Stimulated activated CD8-positive, alpha-beta memory T cell treated with anti-CD3 and anti-CD28 coated beads, Interleukin-15, amount 100 ng/mL, for 24 hours (primary cell): ENCODE measurements around the gene SLC6A7.
"Not testable (repeated sequence)": the region's sequence is repeated elsewhere in the genome, so short reads cannot be mapped to it uniquely, and the experiment has no call there.

Experiments used
- DNase-seq: peaks from one replicate; pipeline ENCODE4 v3.0.0-alpha.2; 2020; ENCODE audit warnings: low read depth

The SLC6A7 gene

GRCh38 chr5:150243590-150243989, 53.7 kb downstream of the SLC6A7 start:
- DNase-seq: no peak

- no peak for DNase-seq
Measured at GRCh38 chr5:150244209-150244608, 54.3 kb downstream of the SLC6A7 start.

- DNase-seq: no peak
Measured at GRCh38 chr5:150245111-150245789, 55.4 kb downstream of the SLC6A7 start.

- DNase-seq: no peak
Measured at GRCh38 chr5:150245808-150246207, 55.9 kb downstream of the SLC6A7 start.

- DNase-seq: no peak
Measured at GRCh38 chr5:150246429-150246828, 56.6 kb downstream of the SLC6A7 start.

GRCh38 chr5:150246835-150247234, 57.0 kb downstream of the SLC6A7 start:
- DNase-seq: no peak

GRCh38 chr5:150247726-150248125, 57.9 kb downstream of the SLC6A7 start:
- no peak for DNase-seq

GRCh38 chr5:150248493-150248892, 58.6 kb downstream of the SLC6A7 start:
- DNase-seq: not testable (repeated sequence)

GRCh38 chr5:150248946-150249345, 59.1 kb downstream of the SLC6A7 start:
- DNase-seq: no peak

GRCh38 chr5:150249744-150250143, 59.9 kb downstream of the SLC6A7 start:
- DNase-seq: no peak

- no peak for DNase-seq
Measured at GRCh38 chr5:150251504-150251903, 61.6 kb downstream of the SLC6A7 start.

GRCh38 chr5:150252489-150252888, 62.6 kb downstream of the SLC6A7 start:
- DNase-seq: no peak

GRCh38 chr5:150253416-150254208, 63.8 kb downstream of the SLC6A7 start:
- DNase-seq: no peak

- DNase-seq: no peak
Measured at GRCh38 chr5:150254363-150254762, 64.5 kb downstream of the SLC6A7 start.

- DNase-seq: no peak
Measured at GRCh38 chr5:150254774-150255173, 64.9 kb downstream of the SLC6A7 start.

- DNase-seq: no peak
Measured at GRCh38 chr5:150255659-150256409, 66.0 kb downstream of the SLC6A7 start.

GRCh38 chr5:150256410-150257064, 66.7 kb downstream of the SLC6A7 start:
- no peak for DNase-seq

- DNase-seq: no peak
Measured at GRCh38 chr5:150257424-150257823, 67.6 kb downstream of the SLC6A7 start.

- DNase-seq: no peak
Measured at GRCh38 chr5:150258130-150258529, 68.3 kb downstream of the SLC6A7 start.
